OCI-LY3 (cell line): ENCODE data around the gene FAM53B.

Source experiments
- H2AFZ ChIP-seq: fragments of 200-600, 300-600 bp; shearing (Covaris generic); 2 replicates; pipeline ENCODE4 v1.6.0; 2014; ENCODE audit warnings: antibody characterized with exemption, low read depth, low read length
- H3K27ac ChIP-seq: fragments of 200-600, 300-600 bp; sonication (generic); 2 replicates; pipeline ENCODE4 v1.5.1; 2014; ENCODE audit warnings: mild to moderate bottlenecking, low read length, moderate library complexity, mixed read lengths
- H3K27me3 ChIP-seq: fragments of 200-600, 300-600 bp; sonication (generic); 2 replicates; pipeline ENCODE4 v1.6.1; 2014; ENCODE audit warnings: low read depth, low read length, mixed read lengths
- H3K36me3 ChIP-seq: fragments of 200-600, 300-600 bp; sonication (generic); replicated peaks from 2 replicates; pipeline ENCODE3; 2014; ENCODE audit warnings: low read depth, low read length, mixed read lengths
- H3K4me1 ChIP-seq: fragments of 300-600, 200-600 bp; sonication (generic); 2 replicates; pipeline ENCODE4 v1.6.1; 2014; ENCODE audit warnings: low read length, mixed read lengths
- H3K4me2 ChIP-seq: fragments of 200-600, 300-600 bp; sonication (generic); 2 replicates; pipeline ENCODE4 v1.6.1; 2014; ENCODE audit warnings: low read length, mixed read lengths
- H3K4me3 ChIP-seq: fragments of 300-600, 200-600 bp; sonication (generic); 2 replicates; pipeline ENCODE4 v1.5.1; 2014; ENCODE audit warnings: antibody characterized with exemption, mild to moderate bottlenecking, low read length, moderate library complexity
- H3K79me2 ChIP-seq: fragments of 300-600, 200-600 bp; shearing (Covaris generic); 2 replicates; pipeline ENCODE4 v1.6.1; 2014; ENCODE audit warnings: mild to moderate bottlenecking, low read length, mixed read lengths
- H3K9ac ChIP-seq: fragments of 300-600, 200-600 bp; shearing (Covaris generic); 2 replicates; pipeline ENCODE4 v1.6.0; 2014; ENCODE audit warnings: mild to moderate bottlenecking, low read length, moderate library complexity
- H3K9me3 ChIP-seq: fragments of 200-600, 300-600 bp; shearing (Covaris generic); 2 replicates; pipeline ENCODE4 v1.6.1; 2014; ENCODE audit warnings: low read length, mixed read lengths; ENCODE audit not compliant: insufficient read depth
- H4K20me1 ChIP-seq: fragments of 200-600, 300-600 bp; sonication (generic); 2 replicates; pipeline ENCODE4 v1.6.1; 2016; ENCODE audit warnings: low read length, mixed read lengths; ENCODE audit not compliant: insufficient read depth
- EZH2phosphoT487 ChIP-seq: fragments of 200-600 bp; shearing (Covaris generic); IDR thresholded peaks from 2 replicates; pipeline ENCODE4 v1.6.1; 2018; ENCODE audit warnings: antibody characterized with exemption, mixed run types, low read depth
- TF ChIP-seq, protein P1 (sequence below): fragments of 200-600, 300-600 bp; sonication (generic); IDR thresholded peaks from 2 replicates; pipeline ENCODE4 v1.5.1; 2014; ENCODE audit warnings: antibody characterized with exemption, low read length, low read depth

Gene FAM53B

GRCh38 chr10:124653811-124654651 is 90.1 kb downstream of the FAM53B start:
- peaks cover 4% of the 10 kb centered on the region; the same call in 1 of the 2 replicates for H3K79me2 ChIP-seq
- H3K9me3 ChIP-seq: no peaks in the 10 kb centered on the region
- peaks cover 16% of the 10 kb centered on the region for H3K4me1 ChIP-seq
- peaks cover 3% of the 10 kb centered on the region for H3K36me3 ChIP-seq
- H3K27ac ChIP-seq: no peak overlapping the region
- no peak overlapping the region for H3K9ac ChIP-seq
- H3K4me3 ChIP-seq: no peak overlapping the region
- H3K4me2 ChIP-seq: no peak overlapping the region
- TF ChIP-seq, protein P1, sequence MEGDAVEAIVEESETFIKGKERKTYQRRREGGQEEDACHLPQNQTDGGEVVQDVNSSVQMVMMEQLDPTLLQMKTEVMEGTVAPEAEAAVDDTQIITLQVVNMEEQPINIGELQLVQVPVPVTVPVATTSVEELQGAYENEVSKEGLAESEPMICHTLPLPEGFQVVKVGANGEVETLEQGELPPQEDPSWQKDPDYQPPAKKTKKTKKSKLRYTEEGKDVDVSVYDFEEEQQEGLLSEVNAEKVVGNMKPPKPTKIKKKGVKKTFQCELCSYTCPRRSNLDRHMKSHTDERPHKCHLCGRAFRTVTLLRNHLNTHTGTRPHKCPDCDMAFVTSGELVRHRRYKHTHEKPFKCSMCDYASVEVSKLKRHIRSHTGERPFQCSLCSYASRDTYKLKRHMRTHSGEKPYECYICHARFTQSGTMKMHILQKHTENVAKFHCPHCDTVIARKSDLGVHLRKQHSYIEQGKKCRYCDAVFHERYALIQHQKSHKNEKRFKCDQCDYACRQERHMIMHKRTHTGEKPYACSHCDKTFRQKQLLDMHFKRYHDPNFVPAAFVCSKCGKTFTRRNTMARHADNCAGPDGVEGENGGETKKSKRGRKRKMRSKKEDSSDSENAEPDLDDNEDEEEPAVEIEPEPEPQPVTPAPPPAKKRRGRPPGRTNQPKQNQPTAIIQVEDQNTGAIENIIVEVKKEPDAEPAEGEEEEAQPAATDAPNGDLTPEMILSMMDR: no peak
- TF ChIP-seq EZH2phosphoT487: no peak
- peaks cover 48% of the 10 kb centered on the region for H4K20me1 ChIP-seq
- H3K27me3 ChIP-seq: no peaks in the 10 kb centered on the region
- no peak overlapping the region for H2AFZ ChIP-seq

DNA sequence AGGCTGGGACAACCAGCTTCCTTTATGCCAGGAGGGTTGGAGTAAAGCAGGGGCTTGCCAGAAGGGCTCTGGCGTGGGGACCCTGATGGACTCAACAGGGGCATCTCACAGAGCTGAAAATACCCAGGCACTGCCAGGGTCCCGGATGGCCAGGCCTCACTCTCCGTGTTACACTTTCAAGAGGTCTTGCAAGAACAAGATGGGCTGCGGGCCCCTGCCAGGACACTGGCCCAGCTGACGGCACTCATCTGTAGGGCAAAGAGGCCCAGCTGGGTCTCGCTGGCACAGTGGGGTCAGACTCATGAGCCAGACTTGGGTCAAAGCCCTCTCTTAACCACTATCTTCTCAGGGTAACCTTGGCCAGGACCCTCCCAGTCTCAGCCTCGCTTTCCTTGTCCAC is 90.9 kb downstream of the FAM53B start:
- H3K9me3 ChIP-seq: no peaks in the 10 kb centered on the region
- no peak overlapping the region for H3K4me3 ChIP-seq
- peaks cover 16% of the 10 kb centered on the region for H3K4me1 ChIP-seq
- no peaks in the 10 kb centered on the region for H3K27me3 ChIP-seq
- no peak overlapping the region for H3K27ac ChIP-seq
- no peaks in the 10 kb centered on the region; the same call in 1 of the 2 replicates for H3K79me2 ChIP-seq
- H3K36me3 ChIP-seq: peaks cover 3% of the 10 kb centered on the region
- no peak overlapping the region for H3K9ac ChIP-seq
- TF ChIP-seq, protein P1: no peak
- TF ChIP-seq EZH2phosphoT487: no peak
- no peak overlapping the region for H2AFZ ChIP-seq
- H4K20me1 ChIP-seq: peaks cover 47% of the 10 kb centered on the region
- no peak overlapping the region for H3K4me2 ChIP-seq

GRCh38 chr10:124652701-124653100 is 91.5 kb downstream of the FAM53B start:
- H3K4me3 ChIP-seq: no peak overlapping the region
- no peaks in the 10 kb centered on the region for H3K27me3 ChIP-seq
- no peak overlapping the region for H2AFZ ChIP-seq
- no peak overlapping the region for H3K4me2 ChIP-seq
- H3K79me2 ChIP-seq: peaks cover 1% of the 10 kb centered on the region; the same call in 1 of the 2 replicates
- H3K4me1 ChIP-seq: peaks cover 20% of the 10 kb centered on the region
- no peak overlapping the region for H3K9ac ChIP-seq
- TF ChIP-seq, protein P1: no peak
- TF ChIP-seq EZH2phosphoT487: no peak
- H3K9me3 ChIP-seq: no peaks in the 10 kb centered on the region
- peaks cover 3% of the 10 kb centered on the region for H3K36me3 ChIP-seq
- H3K27ac ChIP-seq: no peak overlapping the region
- H4K20me1 ChIP-seq: peaks cover 46% of the 10 kb centered on the region

DNA sequence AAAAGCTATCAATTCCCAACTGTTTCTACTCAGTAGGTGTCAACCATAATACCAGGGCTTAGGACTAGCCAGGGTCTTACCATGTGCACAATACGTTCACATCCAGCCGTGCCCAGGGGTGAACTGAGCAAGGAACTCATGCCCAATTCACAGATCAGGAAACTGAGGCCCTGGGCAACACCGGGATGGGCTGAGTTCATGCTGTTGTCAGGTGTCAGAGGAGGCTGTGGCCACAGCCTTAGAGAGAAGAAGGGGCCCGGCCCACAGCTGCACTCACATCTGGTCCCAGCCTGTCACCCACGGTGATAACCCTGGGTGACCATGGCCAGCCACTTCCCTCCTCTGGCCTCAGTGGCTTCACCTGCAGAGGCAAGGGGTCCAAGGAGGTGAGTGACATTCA is 92.0 kb downstream of the FAM53B start:
- Histone ChIP-seq H3K4me3 (no peak overlapping the region), H3K27me3 (no peaks in the 10 kb centered on the region), H3K9ac (no peak overlapping the region), H3K9me3 (no peaks in the 10 kb centered on the region), H4K20me1 (peaks cover 40% of the 10 kb centered on the region), H3K36me3 (peaks cover 3% of the 10 kb centered on the region), H2AFZ (no peak overlapping the region), H3K79me2 (peaks cover 3% of the 10 kb centered on the region; the same call in 1 of the 2 replicates), H3K27ac (no peak overlapping the region), H3K4me1 (peaks cover 20% of the 10 kb centered on the region), H3K4me2 (no peak overlapping the region)
- no peak for TF ChIP-seq EZH2phosphoT487
- TF ChIP-seq, protein P1: no peak
